Stimulated activated CD4-positive, alpha-beta T cell treated with anti-CD3 and anti-CD28 coated beads, Interleukin-4, amount 100 ng/mL, for 48 hours (primary cell): ENCODE measurements around the gene EBLN1.

Experiments
- DNase-seq, 2 donors: peaks; one replicate each; pipeline ENCODE4 v3.0.0-alpha.2; 2020; ENCODE audit warnings: low read depth in 2 of 2

The EBLN1 gene

DNA sequence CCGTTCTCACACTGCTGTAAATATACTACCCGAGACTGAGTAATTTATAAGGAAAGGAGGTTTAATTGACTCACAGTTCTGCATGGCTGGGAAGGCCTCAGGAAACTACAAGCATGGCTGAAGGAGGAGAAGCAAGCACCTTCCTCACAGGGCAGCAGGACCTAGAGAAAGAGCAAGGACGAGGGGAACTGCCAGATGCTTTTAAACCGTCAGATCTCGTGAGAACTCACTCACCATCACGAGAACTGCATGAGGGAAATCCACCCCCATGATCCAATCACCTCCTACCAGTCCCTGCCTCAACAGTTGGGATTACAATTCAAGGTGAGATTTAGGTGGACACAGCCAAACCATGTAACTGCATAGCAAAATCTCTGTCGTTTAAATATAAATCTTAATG is at the start of gene EBLN1:
Gene EBLN1, minus strand, starts transcription at position 174 of the 400 bp plus-strand sequence. CDS start 8,032 bp downstream, outside the sequence.
- no peak for DNase-seq

GRCh38 chr10:22265839-22266537 is 48.2 kb upstream of the EBLN1 start:
- DNase-seq, result no peak

- DNase-seq, result no peak
These were observed 45.3 kb upstream of the EBLN1 start for GRCh38 chr10:22263106-22263505.

DNA sequence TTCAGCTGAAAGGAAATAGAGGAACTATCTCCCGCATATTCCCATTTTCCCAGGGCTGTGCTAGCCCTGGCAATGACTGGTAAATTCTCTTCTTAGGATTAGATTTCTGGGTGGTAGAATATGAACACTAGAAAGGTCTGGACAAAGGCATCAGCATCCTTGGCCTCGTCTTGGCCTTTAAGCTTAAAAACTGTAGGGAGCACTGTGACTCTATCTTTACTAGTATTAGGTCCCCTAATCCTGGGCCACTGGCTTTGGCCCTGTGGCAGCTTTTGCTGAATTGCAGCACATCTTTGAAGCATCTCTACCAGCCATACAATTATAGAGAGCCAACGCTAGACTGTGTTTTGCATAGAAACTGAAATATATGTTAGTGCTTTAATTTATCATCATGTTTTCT is 41.5 kb upstream of the EBLN1 start:
- DNase-seq, result no peak

DNA sequence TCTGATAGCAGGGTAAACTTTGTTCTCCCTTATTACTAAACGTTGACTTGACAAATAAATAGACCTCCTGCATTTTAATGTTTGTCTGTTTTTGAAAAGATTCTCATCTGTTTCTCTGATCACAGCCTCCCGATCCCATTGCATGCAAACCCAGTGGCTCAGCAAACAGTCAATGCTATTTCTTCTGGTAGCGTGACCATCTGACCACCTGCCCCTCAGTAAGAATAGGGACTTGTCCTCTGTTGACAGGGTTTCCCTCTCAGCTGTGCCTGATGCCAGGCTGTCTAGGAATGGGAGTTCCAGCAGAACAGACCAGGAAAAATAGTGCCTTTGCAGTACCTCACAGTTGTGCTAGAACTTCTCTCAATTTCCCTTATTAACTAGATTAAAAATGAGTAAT is 40.7 kb upstream of the EBLN1 start:
- DNase-seq, result no peak

DNA sequence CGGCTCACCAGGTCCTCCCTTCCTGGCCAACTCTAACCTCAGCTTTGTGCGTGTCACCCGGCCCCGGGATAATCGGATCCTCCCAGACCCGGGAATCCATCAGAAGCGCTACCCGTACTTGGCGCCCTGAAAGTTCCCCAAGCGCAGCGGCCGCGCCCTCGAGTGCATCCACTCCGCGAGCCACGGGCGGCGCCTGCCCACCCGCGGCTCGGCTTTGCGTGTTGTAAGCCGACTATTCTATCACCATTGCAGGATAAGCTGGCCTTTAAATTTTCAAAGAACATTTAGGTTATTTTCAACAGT is 35.7 kb upstream of the EBLN1 start:
- DNase-seq, result peak; percentile 12 to 22

DNA sequence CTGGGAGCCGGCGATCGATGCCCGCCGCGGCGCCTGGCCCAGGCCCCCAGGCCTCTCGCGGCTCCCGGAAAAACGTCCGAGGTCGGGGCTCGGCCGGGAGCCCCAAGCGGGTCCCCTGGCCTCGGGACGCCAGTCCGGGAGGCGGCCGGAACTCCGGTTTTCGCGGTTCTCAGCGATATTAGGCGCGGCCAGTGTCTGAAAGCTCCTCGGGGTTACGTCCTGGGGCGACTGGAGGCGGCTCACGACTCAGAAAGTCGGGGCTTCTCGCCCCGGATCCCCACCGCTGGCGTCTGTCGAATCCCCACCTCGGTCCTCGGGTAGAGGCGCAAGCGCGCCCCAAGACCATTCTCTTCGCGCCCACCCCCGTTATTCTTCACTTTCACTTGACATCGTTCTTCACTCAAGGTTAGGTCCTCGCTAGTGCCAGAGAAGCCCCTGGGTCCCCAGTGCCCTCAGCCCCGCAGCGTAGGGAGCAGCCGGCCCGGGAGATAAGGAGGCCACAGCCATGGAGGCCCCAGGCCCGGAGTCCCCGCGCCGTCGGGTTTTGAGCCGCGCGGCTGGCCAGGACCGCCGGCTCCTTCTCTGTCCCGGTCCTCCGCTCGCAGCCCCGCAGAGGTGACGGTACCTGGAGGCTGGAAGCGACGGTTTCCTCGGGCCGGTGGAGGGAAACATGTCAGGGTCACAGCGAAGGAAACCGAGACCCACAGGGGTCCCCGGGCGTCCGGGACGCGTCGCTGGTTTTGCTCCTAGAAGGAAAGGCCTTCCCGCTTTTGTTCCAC is 35.2 kb upstream of the EBLN1 start:
- DNase-seq, result peak; percentile 23 to 30

DNA sequence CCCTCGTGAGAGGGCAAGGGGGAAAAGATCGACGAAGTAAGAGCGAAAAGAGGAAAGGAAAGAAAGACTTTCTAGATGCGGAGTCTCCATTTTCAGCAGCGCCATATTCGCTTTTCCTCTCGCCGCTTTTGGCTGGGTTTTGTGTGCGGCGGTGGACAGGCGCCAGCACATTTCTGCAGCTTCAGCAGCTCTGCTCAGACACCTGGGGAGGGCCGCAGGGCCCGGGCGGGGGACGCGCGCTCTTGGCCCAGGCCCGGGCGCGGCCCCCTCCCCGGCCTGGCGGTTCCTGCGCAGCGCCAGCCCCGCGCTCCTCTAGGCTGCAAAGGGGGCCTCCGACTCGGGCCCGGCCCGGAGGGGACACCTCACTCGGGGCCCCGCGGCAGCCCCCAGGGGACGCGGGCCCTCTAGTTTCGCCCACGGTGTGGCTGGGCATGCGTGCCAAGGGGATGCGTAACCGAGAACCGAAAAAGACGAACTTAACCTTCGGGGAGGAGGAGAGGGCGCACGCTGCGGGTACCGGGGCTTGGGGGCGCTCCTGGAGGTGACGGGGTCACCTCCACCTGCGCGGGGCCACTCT is 34.5 kb upstream of the EBLN1 start:
- peak; percentile 50 to 62 for DNase-seq

DNA sequence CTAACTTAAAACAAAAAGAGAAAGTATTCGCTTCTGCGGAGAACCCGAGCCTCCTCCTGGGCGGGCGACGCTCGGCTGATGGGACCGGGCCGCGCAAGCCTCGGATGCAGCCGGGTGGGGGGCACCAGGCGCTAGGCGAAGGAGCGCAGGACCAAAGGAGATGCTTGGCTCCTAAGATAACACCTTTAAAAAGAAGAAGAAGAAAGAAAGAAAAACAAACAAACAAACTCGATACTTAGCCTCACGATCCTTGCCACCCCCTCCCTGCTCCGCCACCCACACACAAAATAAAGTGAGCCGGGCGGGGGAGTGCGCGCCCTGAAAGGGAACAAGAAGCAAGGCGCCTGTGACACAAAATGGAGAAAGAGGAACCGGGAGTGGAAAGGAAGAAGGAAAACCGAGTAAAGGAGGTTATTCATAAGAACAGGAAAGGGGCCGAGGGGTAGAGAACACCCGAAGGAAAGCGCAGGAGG is 34.0 kb upstream of the EBLN1 start:
- peak; percentile 52 to 54 for DNase-seq

- DNase-seq, result no peak
These were observed 33.3 kb upstream of the EBLN1 start for GRCh38 chr10:22250897-22251660.

DNA sequence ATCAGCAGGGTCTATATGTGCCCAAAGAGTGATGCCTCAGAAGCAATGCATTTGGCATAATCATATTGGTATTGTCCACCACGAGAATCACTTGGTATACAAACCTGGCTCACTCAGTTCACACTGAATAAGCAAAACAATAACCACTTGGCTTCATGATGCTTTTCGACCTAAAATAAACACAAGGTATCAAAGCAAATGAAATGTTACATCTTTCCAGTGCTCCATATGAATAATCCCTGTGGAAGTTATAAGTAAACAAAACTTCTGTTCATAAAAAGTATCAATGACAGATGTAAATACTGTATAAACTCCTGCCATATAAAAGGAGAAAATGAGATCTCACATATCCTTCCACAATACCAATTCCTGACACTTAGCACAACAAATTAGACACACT is 29.8 kb upstream of the EBLN1 start:
- no peak for DNase-seq

DNA sequence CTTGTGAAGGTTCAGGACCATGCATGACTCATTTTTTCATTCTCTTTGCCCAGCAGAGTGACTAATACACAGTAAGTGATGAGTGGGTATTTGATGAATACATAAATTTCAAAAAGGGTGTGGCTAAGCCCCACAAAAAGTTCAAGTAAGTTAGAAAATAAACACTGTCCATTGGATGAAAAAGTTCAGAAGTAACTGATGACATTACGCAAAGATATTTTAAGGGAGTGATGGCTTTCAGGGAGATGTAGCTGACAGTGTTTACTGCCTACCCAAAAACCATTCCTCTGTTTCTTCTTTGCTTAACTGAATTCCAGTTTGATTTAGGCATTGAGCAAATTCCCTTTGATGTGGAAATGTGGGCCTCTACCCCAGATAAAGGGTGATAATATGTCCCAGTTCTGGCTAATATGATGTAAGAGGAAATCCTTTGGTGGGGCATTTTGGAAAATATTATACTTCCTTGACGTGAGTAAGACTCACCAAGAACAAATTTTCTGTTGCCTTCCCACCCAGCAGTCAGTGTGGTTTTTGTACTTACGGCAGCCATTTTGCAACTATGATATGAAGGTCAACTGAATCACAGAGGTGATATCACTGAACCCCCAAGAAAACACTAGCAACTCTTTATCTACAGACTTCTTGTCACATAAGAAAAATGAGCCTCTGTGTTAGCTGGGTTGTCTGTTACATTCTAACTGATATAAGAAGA is 29.0 kb upstream of the EBLN1 start:
- DNase-seq, result peak in 1 of 2 donors; percentile 24

DNA sequence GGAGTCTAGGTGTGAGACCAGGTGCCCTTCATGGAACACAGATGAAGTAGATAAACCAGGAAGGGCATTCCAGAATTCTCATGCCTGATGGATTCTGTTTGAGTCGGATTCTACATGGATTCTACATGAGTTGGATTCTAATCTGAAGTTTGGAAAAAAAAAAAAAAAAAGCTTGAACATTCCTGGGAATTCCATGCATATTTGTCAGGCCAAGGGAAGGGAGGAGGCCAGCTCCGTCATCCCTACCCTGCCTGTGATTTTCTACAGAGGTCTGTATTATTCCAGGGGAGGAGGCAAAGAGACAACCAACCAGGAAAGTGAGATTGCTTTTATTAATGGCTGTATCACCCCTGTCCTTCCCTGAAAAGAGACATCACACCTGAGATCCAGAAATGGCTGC is 27.8 kb upstream of the EBLN1 start:
- DNase-seq, result no peak

DNA sequence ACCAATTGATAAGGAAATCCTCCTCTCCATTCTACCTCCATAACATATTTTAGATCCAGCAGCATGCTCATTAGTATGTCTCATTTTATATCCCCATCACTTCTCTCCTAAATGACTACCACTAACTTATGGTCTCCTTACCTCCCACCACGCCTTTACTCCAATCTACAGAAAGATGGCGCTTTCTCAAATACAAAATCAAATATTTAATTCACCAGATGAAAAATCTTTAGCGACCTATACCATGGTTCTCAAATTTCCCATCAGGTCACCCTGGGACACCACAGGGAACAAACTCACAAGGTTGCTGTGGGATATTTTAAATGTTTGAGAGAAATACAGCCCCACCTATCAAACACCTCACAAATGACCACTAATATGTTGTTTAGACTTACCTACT is 27.0 kb upstream of the EBLN1 start:
- no peak for DNase-seq

GRCh38 chr10:22244001-22244400 is 26.2 kb upstream of the EBLN1 start:
- no peak for DNase-seq

- DNase-seq, result no peak
These were observed 25.5 kb upstream of the EBLN1 start for GRCh38 chr10:22243321-22243720.

DNA sequence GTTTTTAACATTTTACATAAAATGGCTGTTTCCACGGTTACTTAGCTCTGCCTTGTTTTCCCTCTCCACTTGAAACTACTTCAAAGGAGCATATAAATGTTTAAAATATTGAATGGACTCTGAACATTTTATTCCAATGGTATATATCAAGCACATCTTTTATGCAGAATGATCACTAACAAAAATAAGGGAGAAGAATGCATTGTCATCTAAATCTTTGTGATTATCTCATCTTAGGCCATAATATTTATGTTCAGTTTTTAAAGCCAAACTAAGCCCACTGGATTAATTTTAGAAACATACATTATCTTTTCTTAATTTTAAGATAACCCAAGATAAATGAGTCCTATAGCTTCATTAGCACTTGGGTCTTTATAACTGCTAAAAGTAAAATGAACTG is 13.4 kb upstream of the EBLN1 start:
- DNase-seq, result no peak

GRCh38 chr10:22230158-22230833 is 12.5 kb upstream of the EBLN1 start:
- no peak for DNase-seq

DNA sequence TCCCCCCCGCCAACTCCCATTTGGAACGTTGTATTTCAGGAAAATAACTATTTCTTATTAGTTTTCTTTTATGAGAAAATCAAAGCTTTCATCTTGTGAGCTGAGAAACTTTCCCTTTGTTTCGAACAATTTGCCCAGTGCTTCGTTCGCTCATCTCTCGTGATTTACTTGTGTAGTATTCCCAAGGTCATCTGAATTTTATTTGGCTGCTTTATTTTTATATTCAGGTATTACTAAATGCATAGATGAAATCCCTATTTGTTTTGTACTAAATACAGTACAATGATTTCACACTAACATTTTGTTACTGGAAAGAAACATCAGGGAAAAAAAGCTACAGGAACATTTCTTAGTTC is 12.0 kb upstream of the EBLN1 start:
- DNase-seq, result no peak

DNA sequence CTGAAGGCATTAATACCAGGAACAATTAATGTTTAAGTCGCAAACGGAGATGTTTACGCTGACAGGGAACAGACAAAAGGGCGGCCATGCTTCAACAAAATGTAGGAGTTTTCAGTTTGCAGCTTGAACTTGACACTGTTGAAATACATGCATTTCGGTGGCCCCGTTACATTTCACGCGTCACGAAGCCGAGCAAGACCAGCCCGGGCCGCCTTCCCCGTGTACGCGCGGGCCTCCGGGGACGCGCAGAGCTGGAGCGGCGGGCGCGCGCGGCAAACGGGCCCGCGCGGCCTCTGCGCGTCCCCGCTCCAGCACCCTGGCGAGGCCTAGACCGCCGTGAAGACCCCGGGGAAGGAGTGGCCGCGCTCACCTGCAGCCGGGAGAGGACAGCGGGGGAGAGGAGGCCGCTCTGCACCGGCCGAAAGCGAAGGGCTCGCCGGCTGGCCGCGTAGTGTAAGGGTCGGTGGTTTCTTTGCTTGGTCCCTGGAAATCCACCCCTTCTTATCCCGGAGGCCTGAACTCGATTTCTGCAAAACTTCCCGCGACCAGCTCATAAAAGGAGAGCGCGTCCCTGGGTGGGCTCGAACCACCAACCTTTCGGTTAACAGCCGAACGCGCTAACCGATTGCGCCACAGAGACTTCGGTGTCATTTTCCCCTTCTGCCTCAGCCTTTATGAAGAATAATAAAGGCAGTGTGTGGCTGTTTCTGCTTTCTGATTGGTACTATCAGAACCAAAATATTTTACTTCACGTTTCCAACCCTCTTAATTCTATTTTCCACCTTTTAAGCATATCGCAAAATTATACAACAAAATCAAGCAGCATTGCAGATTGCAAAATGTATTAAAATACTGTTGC is 11.4 kb upstream of the EBLN1 start:
- peak; percentile 83 to 88 for DNase-seq
